GM12801 (cell line): ENCODE data around the gene SCAF11.

Source experiments
- CTCF ChIP-seq: IDR thresholded peaks from one replicate; pipeline ENCODE4 v1.5.1; 2011; ENCODE audit warnings: control low read depth; ENCODE audit not compliant: insufficient read length; ENCODE audit errors: extremely low read depth

SCAF11 gene

GRCh38 chr12:45930369-45930768, 60.0 kb downstream of the SCAF11 start:
- TF ChIP-seq CTCF = no peak

- TF ChIP-seq CTCF = no peak
Measured at GRCh38 chr12:45928309-45928708, 62.1 kb downstream of the SCAF11 start.

GRCh38 chr12:45918818-45919217, 71.6 kb downstream of the SCAF11 start:
- no peak for TF ChIP-seq CTCF

DNA sequence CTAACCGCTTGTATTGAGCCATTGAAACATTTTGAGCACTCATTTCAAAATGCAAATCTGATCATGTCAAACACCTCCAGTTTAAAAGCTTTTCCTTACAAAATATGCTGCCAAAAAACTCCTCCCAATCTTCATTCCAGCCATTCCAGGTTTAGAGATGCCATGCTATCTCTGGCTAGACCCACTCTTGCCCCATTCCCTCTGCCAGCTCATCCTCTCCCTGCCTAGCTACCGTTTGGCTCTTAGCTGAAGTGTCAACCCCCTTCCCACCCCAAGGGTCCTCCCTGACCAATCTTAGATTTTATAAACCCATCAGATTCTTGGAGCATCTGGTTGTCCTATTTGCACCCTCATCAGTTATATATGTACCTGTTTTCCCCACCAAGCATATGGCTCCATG, 75.0 kb downstream of the SCAF11 start:
- TF ChIP-seq CTCF = no peak

DNA sequence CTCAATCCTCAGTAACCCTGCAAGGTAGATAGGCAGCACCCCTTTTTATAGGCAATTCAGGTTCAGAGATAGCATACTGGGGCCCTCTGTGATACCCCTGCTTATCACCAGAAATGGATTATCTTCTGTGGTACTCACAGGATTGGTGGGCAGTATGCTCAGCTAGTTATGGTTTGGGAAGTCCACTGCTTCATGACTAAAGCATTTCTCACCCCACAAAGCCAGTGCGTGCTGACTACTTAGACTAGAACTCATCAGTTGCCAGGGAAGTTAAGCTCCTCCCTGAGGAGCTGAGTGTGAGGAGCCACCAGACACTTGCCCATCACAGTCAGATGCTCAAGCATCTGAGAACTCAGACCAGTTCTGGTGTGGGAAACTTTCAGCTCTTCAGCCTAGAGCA, 76.3 kb downstream of the SCAF11 start:
- TF ChIP-seq CTCF = no peak

- TF ChIP-seq CTCF = no peak
Measured at GRCh38 chr12:45913631-45914030, 76.7 kb downstream of the SCAF11 start.

DNA sequence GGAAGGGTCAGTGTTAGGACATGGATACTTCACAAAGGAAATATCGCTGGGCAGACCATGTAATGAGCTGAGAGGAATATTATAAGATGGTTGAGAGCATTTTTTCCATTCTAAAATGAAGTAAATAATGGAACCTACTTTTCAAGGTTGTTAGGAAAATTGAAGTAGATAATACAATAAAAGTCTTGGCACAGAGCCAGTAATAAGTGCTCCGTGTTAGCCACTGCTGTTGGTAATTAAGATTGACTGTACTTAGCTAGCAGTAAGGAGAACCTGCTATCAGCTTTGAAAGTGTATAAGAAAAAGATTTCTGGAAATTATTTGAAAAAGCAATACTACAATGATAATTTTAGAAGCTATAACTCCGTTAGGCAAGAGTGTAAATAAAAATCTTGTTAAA, 77.6 kb downstream of the SCAF11 start:
- no peak for TF ChIP-seq CTCF

- TF ChIP-seq CTCF = no peak
Measured at GRCh38 chr12:45909041-45909713, 81.2 kb downstream of the SCAF11 start.
